GM19351 (cell line): ENCODE measurements around the gene RASA3.
"Not testable (repeated sequence)": the region's sequence is repeated elsewhere in the genome, so short reads cannot be mapped to it uniquely, and the experiment has no call there.

Experiments used
- ATAC-seq: cut with Tn5 transposase; IDR thresholded peaks from one replicate; pipeline ENCODE4 v1.9.1; 2021; ENCODE audit warnings: mild to moderate bottlenecking, moderate library complexity; ENCODE audit not compliant: unreplicated experiment

Gene RASA3

DNA sequence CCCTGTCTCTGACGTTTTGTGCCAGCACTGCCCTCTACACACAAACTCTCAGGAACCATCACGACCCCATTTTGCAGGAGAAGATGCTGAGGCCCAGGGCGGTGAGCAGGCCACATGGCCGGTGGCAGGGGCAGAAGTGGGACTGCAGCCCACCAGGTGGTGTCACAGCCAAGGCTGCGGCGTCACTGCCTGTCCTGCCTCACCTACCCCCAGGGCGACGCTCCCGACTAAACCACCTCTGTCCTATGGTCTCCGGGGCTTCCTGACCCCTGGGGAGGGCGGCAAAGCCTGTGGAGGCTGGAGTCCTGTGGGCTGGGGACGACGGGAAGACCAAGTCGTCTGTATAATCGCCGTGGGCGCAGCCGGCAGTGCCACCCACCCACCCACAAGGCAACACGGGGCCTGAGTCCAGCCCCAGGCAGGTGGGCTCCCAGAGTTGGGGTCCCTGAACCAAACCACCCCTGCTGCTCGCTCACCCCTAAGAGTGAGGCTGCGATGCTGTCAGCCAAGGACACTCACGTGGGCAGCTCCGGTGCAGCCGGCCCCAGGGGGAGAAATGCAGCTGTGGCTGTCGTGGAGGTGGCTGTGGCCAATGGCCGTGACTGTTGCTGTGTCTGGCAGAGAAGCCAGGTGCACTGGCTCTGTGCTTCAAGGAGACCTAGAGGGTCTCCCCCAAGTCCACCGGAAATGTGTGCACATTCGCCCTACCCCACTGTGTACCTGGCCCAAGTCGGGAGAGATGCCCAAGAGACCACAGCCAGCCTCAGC, 29.7 kb downstream of the RASA3 start:
- ATAC-seq: no peak

DNA sequence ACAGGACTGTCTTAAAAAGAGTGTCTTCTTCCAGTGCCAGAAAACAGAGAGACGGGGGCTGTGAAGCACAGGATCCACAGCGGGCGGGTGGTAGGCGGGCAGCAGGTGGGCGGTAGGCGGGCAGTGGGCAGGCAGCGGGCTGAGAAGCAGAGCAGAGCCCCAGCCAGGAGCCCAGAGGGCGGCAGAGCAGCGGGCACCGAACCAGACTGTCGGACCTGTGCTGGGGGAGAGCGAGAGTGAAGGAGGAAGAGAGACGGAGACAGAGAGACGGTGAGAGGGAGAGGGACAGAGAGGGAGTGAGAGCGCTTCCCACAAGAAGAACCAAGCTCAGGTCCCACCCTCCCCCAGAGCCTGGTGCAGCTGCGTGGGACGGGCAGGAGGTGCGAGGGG, 30.3 kb downstream of the RASA3 start:
- no peak for ATAC-seq

DNA sequence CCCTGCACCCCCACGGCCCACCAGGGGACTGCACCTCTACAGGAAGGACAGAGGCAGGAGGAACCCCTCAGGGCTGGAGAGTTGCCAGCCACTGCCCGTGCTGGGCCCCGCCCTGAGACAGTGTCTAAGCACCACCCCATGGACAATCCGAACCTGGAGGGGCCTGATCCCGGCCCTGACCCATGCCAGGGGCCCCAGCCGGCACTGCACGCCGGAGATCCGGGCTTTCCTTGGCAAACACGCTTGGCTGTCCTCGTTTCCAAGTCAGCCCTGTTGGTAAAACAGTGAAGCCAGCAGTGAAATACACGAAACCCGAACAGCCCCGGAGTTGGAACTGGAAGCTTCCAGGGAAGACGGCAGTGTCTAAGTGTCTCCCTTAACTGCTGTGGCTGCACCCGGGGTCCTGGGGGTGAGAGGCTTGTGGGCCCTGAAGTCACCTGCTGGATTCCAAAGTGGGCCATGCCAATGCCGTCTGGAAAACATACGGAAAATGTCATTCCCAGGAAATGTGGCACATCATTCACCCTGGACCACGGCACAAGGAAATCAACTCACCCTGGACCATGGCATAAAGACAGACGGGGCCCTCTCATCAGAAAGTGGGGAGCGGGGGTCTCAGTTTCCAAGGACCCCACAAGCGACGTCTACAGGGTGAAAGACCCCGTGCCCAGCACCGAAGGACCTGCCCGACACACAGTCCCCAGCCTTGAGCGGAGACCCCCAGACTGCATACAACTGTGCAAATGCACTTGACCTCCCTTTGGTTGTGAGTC, 30.9 kb downstream of the RASA3 start:
- ATAC-seq: no peak

DNA sequence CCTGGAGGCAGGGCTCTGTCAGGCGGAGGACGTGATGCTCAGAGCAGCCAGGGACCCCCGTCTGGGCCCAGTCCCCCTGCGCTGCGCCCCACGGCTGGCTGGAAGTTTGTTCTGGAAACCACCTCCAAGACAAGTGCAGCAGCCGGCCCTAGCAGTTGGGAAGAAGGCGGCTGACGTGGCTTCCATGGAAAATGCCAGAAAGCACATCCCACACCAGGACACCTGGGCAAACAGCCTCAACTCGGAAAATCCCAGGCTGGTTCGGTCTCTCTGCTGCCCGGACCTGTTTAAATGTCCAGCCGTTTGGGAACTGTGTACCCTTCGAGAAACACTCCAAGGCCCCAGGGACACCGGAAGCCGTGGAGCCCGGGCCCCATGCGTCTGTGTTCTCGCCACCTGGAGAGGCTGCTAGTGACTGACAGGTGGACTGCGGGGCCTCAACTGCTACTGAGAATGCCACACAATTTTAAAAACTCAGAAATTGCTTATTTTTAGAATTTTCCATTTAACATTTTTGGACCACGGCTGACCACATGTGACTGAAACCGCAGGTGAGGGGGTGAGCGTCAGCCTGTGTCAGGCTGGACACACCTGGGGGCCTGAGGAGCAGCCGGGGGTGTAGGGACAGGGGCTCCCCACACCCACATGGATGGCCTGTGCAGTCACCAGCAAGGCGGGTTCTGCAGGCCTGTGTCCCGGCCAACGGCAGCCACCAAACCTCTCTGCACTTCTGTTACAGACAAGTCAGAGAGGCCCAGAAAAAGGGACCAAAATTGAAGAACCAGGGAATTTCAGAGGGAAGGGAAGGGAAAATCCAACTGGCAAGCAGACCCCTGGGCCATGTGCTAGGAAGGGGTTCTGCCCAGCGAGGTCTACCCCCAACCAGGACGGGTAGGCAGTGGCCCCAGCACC, 31.7 kb downstream of the RASA3 start:
- no peak for ATAC-seq

DNA sequence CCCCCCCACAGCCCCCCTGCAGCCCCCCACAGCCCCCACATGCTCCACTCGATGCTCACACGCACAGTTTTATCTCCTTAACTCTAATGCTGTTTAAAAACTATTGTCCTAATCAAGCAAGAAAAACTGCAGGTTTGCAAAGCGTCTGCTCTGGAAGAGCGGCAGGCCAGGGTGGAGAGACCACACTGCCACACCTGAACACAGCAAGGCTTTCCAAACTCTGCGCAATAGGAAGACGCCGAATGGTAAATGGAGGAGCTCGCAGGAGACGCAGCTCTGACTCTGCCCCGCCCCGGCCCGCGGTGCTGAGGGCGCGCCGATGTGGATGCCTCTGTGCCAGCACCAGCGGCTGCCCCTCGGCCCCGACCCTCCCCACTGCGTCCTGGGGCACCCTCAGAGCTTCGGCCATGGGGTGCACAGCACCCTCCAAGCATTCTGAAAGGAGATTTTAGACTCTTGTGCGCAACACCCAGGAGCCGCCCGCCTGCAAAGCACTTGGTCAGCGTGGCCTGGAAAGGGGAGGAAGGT, 32.4 kb downstream of the RASA3 start:
- no peak for ATAC-seq

DNA sequence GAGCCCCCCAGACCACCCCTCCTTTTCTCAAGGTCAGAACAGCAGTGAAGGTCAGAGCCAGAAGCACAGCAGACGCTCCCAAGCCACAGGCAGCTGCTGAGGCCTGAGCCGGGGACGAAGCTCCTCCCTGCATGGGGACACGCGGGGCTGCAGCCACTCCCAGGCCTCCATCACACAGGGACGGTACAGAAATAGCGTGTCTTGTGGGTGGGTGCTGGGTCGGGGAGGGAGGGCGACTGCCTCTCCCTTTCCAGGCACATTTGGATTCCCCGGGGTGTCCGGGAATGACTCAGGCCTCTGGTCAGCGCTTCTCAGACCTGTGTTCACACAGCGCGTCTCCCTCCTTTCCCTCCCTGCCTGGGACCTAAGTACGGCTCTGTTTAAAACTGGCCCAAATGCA, 33.2 kb downstream of the RASA3 start:
- no peak for ATAC-seq

DNA sequence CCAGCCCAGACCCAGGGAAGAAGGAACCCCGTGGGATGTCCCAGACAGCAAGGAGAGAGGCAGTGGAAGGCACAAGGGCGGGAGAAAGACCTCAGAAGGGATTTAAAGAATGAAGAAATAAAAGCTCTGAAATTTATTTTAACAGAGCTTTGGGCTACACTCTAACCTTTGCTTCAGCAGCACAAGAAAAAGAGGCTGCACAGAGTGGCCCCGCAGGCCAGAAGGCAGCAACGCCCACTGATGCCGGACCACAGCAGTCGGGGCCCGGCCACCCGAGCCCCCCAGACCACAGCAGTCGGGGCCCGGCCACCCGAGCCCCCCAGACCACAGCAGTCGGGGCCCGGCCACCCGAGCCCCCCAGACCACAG, 33.8 kb downstream of the RASA3 start:
- not testable (repeated sequence) for ATAC-seq

DNA sequence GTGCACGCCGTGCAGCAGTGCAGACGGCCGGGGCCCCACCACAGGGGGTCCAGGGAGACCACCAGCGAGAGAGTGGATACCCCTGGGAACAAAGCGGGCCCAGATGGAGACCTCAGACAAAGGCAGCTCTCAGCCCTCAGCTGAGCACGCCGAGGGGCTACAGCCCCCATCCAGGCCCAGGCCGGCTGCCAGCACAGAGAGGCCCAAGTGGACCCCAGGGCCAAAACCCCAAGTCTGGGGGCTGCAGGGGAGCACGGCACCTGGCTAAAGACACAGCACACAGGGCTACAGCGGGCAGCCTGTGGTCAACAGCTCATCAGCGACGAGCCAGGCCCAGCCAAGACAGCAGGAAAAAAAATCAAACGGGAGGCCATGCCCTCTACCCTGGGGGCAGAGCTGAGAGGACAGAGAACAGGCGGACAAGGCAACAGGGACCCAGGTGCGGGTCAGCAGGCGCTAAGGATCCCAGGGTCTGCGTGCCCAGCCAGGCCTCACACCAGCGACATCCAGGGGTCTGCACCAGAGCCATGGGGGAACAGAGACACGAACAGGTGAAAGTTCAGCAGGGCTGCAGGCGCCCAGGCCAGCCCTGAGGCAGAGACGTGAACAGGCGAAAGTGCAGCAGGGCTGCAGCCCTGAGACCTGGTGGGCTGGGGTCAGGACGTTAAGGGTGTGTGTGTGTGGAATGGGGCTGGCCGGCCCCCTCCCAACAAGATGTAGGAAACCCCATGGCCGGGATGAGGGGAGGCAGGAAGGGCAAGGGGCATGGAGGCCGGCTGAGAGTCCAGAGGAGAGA, 34.3 kb downstream of the RASA3 start:
- no peak for ATAC-seq

DNA sequence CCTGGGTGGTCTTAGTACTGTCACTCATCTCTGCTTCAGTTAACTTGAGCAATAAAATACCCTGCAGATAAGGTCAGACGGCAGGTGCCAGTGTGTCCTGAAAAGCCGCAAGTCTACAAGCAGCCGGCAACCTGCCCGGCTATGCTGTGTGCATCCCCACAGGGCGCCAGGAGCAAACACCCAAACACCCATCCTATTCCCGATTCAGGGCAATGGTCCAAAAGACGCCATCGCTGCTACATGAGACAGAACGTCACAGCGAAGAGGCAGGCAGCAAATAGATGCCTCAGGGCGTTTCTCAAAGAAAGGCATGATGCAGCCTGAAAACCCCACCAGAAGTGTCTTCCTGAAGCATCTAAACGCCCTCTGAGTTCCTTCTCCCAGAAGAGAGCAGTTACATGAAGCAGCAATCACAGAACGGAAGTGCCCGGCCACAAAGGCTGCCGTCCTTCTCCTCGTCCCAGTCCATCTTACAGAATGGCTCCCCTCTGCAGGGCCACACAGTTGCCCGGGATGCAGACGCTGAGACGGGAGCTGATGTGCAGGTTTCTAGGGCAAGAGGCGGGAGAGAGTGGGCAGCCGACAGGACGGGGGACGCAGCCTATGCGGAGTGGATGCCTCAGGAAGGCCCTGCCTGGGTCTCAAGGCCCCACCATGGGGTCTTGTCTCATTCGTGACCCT, 35.1 kb downstream of the RASA3 start:
- ATAC-seq: no peak

DNA sequence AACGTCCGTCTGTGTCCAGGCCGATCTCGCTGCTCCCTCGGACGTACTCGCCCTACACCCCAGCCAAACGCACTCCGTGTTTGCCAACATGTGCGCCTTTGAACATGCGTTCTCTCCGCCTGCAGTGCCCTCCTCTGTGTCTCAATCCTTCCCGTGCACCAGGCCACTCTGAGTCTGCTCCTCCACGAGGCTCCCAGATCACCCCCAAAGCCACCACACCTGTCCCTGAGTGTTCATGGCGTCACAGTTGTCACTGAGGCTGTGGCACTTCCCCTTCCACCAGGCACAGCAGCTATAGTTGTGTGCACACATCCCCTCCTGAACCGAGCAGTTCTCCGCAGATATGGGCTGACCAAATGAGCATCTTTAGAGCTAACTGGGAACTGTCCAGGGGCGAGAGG, 35.6 kb downstream of the RASA3 start:
- no peak for ATAC-seq

DNA sequence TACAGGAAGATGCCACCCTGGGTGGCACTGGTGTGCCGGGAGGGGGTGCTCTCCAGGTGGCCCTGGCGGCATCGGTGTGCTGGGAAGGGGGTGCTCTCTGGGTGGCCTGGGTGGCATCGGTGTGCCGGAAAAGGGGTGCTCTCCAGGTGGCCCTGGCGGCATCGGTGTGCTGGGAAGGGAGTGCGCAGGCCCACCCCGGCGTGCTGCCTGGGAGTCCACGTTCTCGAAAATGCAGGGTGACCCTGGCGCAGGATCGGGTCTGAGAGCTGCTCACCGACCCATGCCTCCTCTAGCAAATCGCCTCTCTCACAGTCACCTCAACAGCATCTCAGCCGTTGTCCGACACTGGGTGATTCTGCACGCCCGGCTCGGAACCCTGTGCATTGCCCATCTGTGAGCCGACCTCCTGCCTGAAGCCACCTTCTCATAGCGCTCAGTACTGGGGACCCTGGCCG, 36.4 kb downstream of the RASA3 start:
- no peak for ATAC-seq

DNA sequence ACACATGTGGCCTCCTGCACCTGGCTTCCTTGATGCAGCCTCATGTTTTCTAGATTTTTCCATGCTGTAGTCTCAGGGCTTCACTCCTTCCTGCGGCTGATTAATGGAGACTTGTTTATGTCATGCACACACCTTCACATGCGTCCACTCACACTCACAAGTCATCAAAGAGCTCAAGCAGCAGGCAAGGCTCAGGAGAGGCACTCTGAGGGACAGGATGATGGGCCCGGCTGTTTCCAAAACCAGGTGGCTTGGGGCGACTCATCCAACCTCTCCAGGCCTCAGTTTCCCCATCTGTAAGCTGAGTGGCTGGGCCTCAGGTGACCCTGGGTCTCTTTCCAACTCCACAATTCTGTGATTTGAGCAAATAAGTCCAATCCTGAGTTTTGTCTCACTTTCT, 36.9 kb downstream of the RASA3 start:
- ATAC-seq: no peak

DNA sequence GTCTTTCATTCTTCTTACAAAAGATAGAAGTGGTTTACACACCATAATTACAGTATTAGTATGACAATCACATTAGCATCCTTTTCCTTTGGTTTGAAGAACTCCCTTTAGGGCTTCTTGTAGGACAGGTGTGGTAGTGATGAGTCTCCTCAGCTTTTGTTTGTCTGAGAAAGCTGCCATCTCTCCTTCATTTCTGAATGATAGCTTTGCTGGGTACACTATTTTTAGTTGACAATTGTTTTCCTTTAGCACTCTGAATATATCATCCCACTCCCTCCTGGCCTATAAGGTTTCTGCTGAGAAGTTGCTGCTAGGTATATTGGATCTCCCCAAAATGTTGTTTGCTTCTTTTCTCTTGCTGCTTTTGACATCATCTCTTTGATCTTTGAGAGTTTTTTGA, 39.3 kb downstream of the RASA3 start:
- ATAC-seq: no peak

DNA sequence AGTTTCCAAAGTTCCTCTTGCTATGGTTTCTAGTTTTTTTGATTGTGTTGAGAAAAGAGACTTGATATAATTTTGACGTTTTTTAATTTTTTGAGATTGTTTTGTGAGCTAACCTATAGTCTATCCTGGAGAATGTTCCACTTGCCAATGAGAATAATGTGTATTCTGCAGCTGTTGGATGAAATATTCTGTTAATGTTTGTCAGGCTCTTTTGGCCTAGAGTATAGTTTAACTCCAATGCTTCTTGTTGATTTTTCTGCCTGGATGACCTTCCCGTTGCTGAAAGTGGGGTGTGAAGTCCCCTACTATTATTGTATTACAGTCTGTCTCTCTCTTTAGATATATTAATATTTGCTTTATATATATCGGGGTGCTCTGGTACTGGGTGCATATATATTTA, 40.0 kb downstream of the RASA3 start:
- ATAC-seq: no peak

DNA sequence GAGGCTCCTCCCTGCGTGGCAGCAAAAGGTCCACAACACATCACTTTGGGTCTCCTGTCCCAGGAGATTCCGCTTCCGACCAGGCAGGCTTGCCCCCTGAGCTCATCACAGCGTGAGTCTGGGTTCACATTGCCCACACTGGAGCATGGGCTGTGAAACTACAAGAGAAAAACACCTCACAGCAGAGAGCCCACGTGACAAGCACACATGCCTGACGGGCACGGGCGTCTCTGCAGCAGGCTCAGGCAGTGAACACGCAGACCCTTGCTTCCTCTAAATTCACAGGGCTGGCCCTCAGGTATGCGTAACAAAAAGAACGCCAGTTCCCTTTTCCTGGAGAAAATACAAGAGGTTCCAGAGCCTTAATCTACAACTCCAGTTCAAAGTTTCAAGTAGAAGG, 41.9 kb downstream of the RASA3 start:
- ATAC-seq: no peak

DNA sequence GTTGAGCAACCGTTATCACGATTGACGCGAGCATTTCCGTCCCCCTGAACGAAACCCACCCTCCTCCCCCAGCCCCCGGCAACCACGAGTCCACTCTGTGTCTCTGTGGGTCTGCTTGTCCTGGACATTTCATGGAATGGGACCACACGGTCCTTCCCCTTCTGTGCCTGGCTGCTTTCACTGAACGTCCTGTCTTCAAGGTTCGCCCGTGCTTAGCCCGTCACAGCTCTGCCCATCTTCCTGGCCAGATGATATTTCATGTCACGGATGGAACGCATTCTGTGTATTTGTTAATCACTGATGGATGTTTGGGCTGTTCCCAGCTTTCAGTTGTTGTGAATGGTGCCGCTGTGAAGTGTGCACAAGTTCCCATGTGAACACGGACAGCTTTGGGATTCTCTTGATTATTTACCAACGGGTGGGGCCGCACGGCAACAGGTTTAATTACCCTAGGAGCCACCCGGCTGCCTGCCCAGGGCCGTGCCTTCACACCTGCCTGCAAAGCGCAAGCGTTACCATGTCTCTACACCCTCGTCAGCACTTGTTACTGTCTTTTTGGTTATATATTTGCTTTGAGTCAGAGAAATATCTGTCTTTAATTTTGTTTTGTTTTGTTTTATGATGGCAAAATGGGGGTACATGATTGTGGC, 42.5 kb downstream of the RASA3 start:
- no peak for ATAC-seq

DNA sequence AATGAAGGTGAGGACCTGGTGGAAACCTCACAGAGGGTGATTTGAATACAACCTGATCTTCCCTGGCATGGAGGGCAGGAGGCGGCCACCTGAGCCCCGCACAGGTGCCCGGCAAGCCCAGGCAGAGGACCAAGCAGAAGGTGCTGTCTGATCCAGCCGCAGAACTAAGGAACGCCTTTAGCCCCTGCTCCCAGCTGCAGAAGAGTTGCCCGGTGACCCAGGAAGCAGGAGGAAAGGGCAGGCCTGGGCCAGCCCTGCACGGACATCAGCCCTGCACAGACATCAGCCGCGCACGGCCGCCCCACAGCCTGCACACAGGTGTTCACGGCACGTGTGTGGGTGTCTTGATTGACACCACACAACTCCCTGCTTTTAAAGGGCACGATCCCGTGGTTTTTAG, 43.1 kb downstream of the RASA3 start:
- no peak for ATAC-seq

DNA sequence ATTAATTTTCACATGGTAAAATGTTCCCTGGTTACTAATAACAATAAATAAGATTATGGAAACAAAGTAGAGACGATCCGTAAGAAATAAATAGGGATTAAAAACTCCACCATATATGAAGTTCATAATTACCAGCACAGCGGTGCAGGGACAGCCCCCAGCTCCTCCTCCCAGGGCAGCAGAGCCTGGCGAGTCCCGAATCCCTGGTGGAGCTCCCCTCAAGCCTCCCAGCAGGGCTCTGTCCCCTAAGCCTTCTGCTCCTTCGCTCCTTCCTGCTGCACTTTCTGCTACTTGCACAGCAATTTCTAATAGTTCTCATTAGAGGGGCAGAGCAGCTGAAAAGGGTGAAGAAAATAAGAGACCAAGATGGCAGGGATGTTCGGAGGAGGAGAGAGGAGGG, 43.6 kb downstream of the RASA3 start:
- ATAC-seq: no peak

DNA sequence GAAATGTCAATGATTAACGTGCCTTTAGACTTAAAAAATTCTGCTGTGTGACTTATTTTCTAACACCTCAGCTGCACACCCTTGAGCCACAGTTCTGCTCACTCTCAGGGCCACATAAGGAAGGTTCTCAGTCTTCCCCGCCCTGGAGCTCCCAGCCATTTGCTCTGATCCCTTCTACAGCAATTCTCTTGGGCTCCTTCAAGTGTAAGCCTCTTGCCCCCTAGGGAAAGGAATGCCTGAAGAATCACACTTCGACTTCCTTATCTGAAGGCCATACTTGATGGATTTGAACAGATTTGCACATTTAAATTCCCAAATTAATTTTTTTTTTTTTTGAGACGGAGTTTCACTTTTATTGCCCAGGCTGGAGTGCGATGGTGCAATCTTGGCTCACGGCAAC, 44.2 kb downstream of the RASA3 start:
- no peak for ATAC-seq
